IMR-90 (cell line): ENCODE results near the gene DNM3.

Experiments used
- BHLHE40 ChIP-seq: fragments of 150-350 bp; IDR thresholded peaks from 2 replicates; pipeline ENCODE4 v1.6.1; 2016; ENCODE audit warnings: mild to moderate bottlenecking, low read depth, low read length
- CHD1 ChIP-seq: IDR thresholded peaks from 2 replicates; pipeline ENCODE4 v1.6.1; 2012; ENCODE audit warnings: low read depth, low read length, improper control_type of control experiment
- CTCF ChIP-seq: conservative IDR thresholded peaks from 2 replicates; pipeline ENCODE4 v1.5.1; 2012; ENCODE audit warnings: mild to moderate bottlenecking, low read depth, low read length, improper control_type of control experiment
- ELK1 ChIP-seq: fragments of 150-350 bp; IDR thresholded peaks from 2 replicates; pipeline ENCODE4 v1.6.1; 2016; ENCODE audit warnings: low read depth, mild to moderate bottlenecking, low read length, moderate library complexity, borderline replicate concordance
- MAFK ChIP-seq: IDR thresholded peaks from 2 replicates; pipeline ENCODE4 v1.6.1; 2012; ENCODE audit warnings: low read depth, low read length, improper control_type of control experiment
- MAZ ChIP-seq: IDR thresholded peaks from 2 replicates; pipeline ENCODE4 v1.6.1; 2012; ENCODE audit warnings: low read depth, mild to moderate bottlenecking, low read length, improper control_type of control experiment, moderate library complexity, borderline replicate concordance
- MXI1 ChIP-seq: IDR thresholded peaks from 2 replicates; pipeline ENCODE4 v1.6.1; 2012; ENCODE audit warnings: low read depth, mild to moderate bottlenecking, low read length, moderate library complexity, borderline replicate concordance
- POLR2A ChIP-seq: IDR thresholded peaks from 2 replicates; pipeline ENCODE4 v1.6.1; 2012; ENCODE audit warnings: mild to moderate bottlenecking, low read depth, low read length
- RAD21 ChIP-seq: IDR thresholded peaks from 2 replicates; pipeline ENCODE4 v1.6.1; 2012; ENCODE audit warnings: low read length, improper control_type of control experiment
- RCOR1 ChIP-seq: IDR thresholded peaks from 2 replicates; pipeline ENCODE4 v1.6.1; 2012; ENCODE audit warnings: mild to moderate bottlenecking, low read length, improper control_type of control experiment; ENCODE audit not compliant: insufficient replicate concordance
- RFX5 ChIP-seq: IDR thresholded peaks from 2 replicates; pipeline ENCODE4 v1.8.0; 2012; ENCODE audit warnings: low read depth, mild to moderate bottlenecking, low read length, moderate library complexity
- SMC3 ChIP-seq: fragments of 150-350 bp; IDR thresholded peaks from 2 replicates; pipeline ENCODE4 v1.6.1; 2016; ENCODE audit warnings: low read depth, mild to moderate bottlenecking, antibody characterized with exemption, low read length, moderate library complexity
- USF2 ChIP-seq: fragments of 150-350 bp; IDR thresholded peaks from 2 replicates; pipeline ENCODE4 v1.6.1; 2017; ENCODE audit warnings: mild to moderate bottlenecking, antibody characterized with exemption, low read length, low read depth

GRCh38 chr1:172442404-172442803 is 601.1 kb downstream of the DNM3 start:
- TF ChIP-seq POLR2A, result no peak
- TF ChIP-seq CTCF, result no peak
- TF ChIP-seq MAZ, result no peak
- TF ChIP-seq RFX5, result no peak
- TF ChIP-seq MXI1, result no peak
- TF ChIP-seq BHLHE40, result no peak
- TF ChIP-seq MAFK, result no peak
- no peak for TF ChIP-seq CHD1
- TF ChIP-seq RCOR1, result no peak
- no peak for TF ChIP-seq ELK1
- no peak for TF ChIP-seq USF2
- no peak for TF ChIP-seq RAD21
- no peak for TF ChIP-seq SMC3
